GM12878 (cell line): Measurements from ENCODE around the gene HSCB. TPM values are rescaled to one million over a fixed set of nuclear protein-coding genes. Genes with fewer than 3 reads are reported as not detected.

Experiments
- ATAC-seq: fragments of 200-7000 bp; cut with Tn5 transposase; 3 replicates; pipeline ENCODE4 v1.9.1; 2020; ENCODE audit warnings: mild to moderate bottlenecking, moderate library complexity
- BruUV-seq: library from RNA; stranded (reverse); fragments of 400-500 nt; replicated peaks from 2 replicates; lab custom pipeline; 2021; lab: Mats Ljungman, UMichigan
- CTCF ChIA-PET: fragments of 300-600 bp; sonication (Branson Sonifier 250); formaldehyde crosslinking; extraction: SDS; loops from one replicate; lab custom pipeline; 2021; ENCODE audit warnings: inconsistent platforms; lab: Yijun Ruan, JAX
- POLR2A ChIA-PET: fragments of 350-600 bp; formaldehyde crosslinking; extraction: SDS; loops from one replicate; lab custom pipeline; 2021; ENCODE audit warnings: inconsistent platforms; lab: Charles Lee
- RAD21 ChIA-PET: fragments of 300-600 bp; sonication (Branson Sonifier 250); formaldehyde crosslinking; loops from one replicate; lab custom pipeline; 2023; ENCODE audit warnings: antibody characterized with exemption; ENCODE audit not compliant: unreplicated experiment; lab: Charles Lee
- SMC1A ChIA-PET: fragments of 300-600 bp; sonication (Branson Sonifier 250); formaldehyde crosslinking; loops from one replicate; lab custom pipeline; 2023; ENCODE audit not compliant: unreplicated experiment, uncharacterized antibody; lab: Charles Lee
- DNase-seq: peaks from one replicate; pipeline ENCODE4 v3.0.0-alpha.2; 2011; ENCODE audit warnings: low read depth, low spot score
- FAIRE-seq: peaks from 3 replicates; lab custom pipeline; 2011; peaks lifted over from hg19 to GRCh38; lab: Jason Lieb, UNC
- H2AFZ ChIP-seq: 2 replicates; pipeline ENCODE4 v1.6.0; 2011; ENCODE audit warnings: low read depth, low read length, control low read depth; ENCODE audit not compliant: control insufficient read depth
- H3K27ac ChIP-seq: 2 replicates; pipeline ENCODE4 v1.5.1; 2011; ENCODE audit warnings: control low read depth; ENCODE audit not compliant: control insufficient read depth, insufficient read depth
- H3K27me3 ChIP-seq, 2 experiments: replicated peaks in 1 of 2; 2 replicates each; pipeline versions ENCODE4 v1.6.0 to v1.6.1; 2011; ENCODE audit warnings: low read length in 1 of 2; ENCODE audit not compliant: control insufficient read depth in 2 of 2, insufficient read depth in 2 of 2
- H3K36me3 ChIP-seq, 2 experiments: 2 replicates each; pipeline ENCODE4 v1.5.1; 2011; ENCODE audit warnings: low read length in 1 of 2; ENCODE audit not compliant: control insufficient read depth in 2 of 2, insufficient read depth in 2 of 2
- H3K4me1 ChIP-seq: 2 replicates; pipeline ENCODE4 v1.6.1; 2011; ENCODE audit warnings: mild to moderate bottlenecking, low read length, moderate library complexity, mixed read lengths; ENCODE audit not compliant: control insufficient read depth, insufficient read depth
- H3K4me2 ChIP-seq: 2 replicates; pipeline ENCODE4 v1.6.0; 2011; ENCODE audit warnings: control low read depth; ENCODE audit not compliant: control insufficient read depth, insufficient read depth
- H3K4me3 ChIP-seq: fragments of 200-600 bp; sonication (generic); 2 replicates; pipeline ENCODE4 v1.5.1; 2016
- H3K79me2 ChIP-seq: 2 replicates; pipeline ENCODE4 v1.6.0; 2011; ENCODE audit warnings: low read length; ENCODE audit not compliant: control insufficient read depth, insufficient read depth
- H3K9ac ChIP-seq: 2 replicates; pipeline ENCODE4 v1.8.0; 2011; ENCODE audit warnings: low read length, control low read depth, mixed read lengths; ENCODE audit not compliant: control insufficient read depth, insufficient read depth
- H3K9me3 ChIP-seq: replicated peaks from 3 replicates; pipeline ENCODE4 v1.5.1; 2011; ENCODE audit warnings: mild to moderate bottlenecking, low read length; ENCODE audit not compliant: control insufficient read depth, insufficient read depth
- H4K20me1 ChIP-seq: 2 replicates; pipeline ENCODE4 v1.6.0; 2011; ENCODE audit not compliant: control insufficient read depth, insufficient read depth
- CHD1 ChIP-seq: IDR thresholded peaks from 2 replicates; pipeline ENCODE4 v1.6.1; 2012; ENCODE audit warnings: low read depth, low read length, improper control_type of control experiment
- FOS ChIP-seq: IDR thresholded peaks from 3 replicates; pipeline ENCODE4 v1.6.1; 2011; ENCODE audit warnings: borderline replicate concordance; ENCODE audit not compliant: insufficient read length; ENCODE audit errors: extremely low read depth
- HDAC6 ChIP-seq: fragments of 200-600 bp; sonication (generic); IDR thresholded peaks from one replicate; pipeline ENCODE4 v1.8.0; 2017; ENCODE audit warnings: antibody characterized with exemption; ENCODE audit not compliant: unreplicated experiment
- MYC ChIP-seq: IDR thresholded peaks from 2 replicates; pipeline ENCODE4 v1.6.1; 2011; ENCODE audit warnings: mild to moderate bottlenecking, low read length, moderate library complexity, inconsistent platforms; ENCODE audit not compliant: insufficient read depth, insufficient replicate concordance, insufficient read length, severe bottlenecking
- NBN ChIP-seq: fragments of 450-650 bp; IDR thresholded peaks from 2 replicates; pipeline ENCODE4 v1.6.1; 2016
- NFIC ChIP-seq: IDR thresholded peaks from 2 replicates; pipeline ENCODE4 v1.6.1; 2012; ENCODE audit warnings: low read depth, mild to moderate bottlenecking, inconsistent platforms, low read length, moderate library complexity
- SMAD1 ChIP-seq: fragments of 450-650 bp; IDR thresholded peaks from 2 replicates; pipeline ENCODE4 v1.6.1; 2018; ENCODE audit warnings: mild to moderate bottlenecking, low read depth; ENCODE audit not compliant: partially characterized antibody
- SREBF1 ChIP-seq: IDR thresholded peaks from 2 replicates; pipeline ENCODE4 v1.6.1; 2012; ENCODE audit warnings: mild to moderate bottlenecking, low read length
- SRF ChIP-seq, 2 experiments: IDR thresholded peaks; 2 replicates each; pipeline ENCODE4 v1.6.1; 2011; ENCODE audit warnings: low read depth in 2 of 2, low read length in 2 of 2, mild to moderate bottlenecking in 1 of 2, moderate library complexity in 1 of 2
- WRNIP1 ChIP-seq: IDR thresholded peaks from 2 replicates; pipeline ENCODE4 v1.6.1; 2011; ENCODE audit warnings: low read depth, low read length, improper control_type of control experiment, borderline replicate concordance
- YBX1 ChIP-seq: fragments of 450-650 bp; IDR thresholded peaks from 2 replicates; pipeline ENCODE4 v1.6.1; 2016; ENCODE audit warnings: antibody characterized with exemption
- in situ Hi-C: fragments of 300-500 bp; cut with MboI; formaldehyde crosslinking; loops from 9 replicates; pipeline ENCODE4 v1.14.3; 2018; ENCODE audit warnings: mixed read lengths
- intact Hi-C: fragments of 100-400 bp; cut with micrococcal nuclease; formaldehyde crosslinking; loops from one replicate; pipeline ENCODE4 v1.14.2; 2022; ENCODE audit not compliant: unreplicated experiment
- polyA plus RNA-seq, 11 experiments: library from polyadenylated mRNA; depleted of rRNA in 4 of 11; unstranded in 6 of 11; stranded (reverse) in 5 of 11; fragments of >200 nt; fragmentation: Nextera tagmentation in 4 of 11; fragmentation: Illumina TruSeq in 1 of 11; extraction: Ambion mirVana in 4 of 11; extraction: Trizol in 1 of 11; gene quantifications; 1 replicate in 1 of 11; 2 replicates in 10 of 11; pipeline versions ENCODE4 v1.2.1 to v1.2.3, GENCODE V29; 2011 to 2016; ENCODE audit warnings: inconsistent platforms in 2 of 11, missing spikeins in 2 of 11, low read depth in 1 of 11
- total RNA-seq, 4 experiments: library from RNA; depleted of rRNA in 3 of 4; stranded (reverse); fragments of >200 nt in 3 of 4; fragmentation: Illumina TruSeq in 1 of 4; extraction: Trizol in 1 of 4; gene quantifications; 2 replicates each; pipeline versions ENCODE4 v1.2.1 to v1.2.3, GENCODE V29; 2013 to 2021
- TF ChIP-seq, protein P1 (sequence below): IDR thresholded peaks from 2 replicates; pipeline ENCODE4 v1.6.1; 2012; ENCODE audit warnings: low read depth, low read length, improper control_type of control experiment
- TF ChIP-seq, protein P2 (sequence below): IDR thresholded peaks from 2 replicates; pipeline ENCODE4 v1.6.1; 2012; ENCODE audit warnings: improper control_type of control experiment, low read depth, low read length; ENCODE audit not compliant: insufficient replicate concordance
- TF ChIP-seq, protein P3 (sequence below): fragments of 450-650 bp; IDR thresholded peaks from 2 replicates; pipeline ENCODE4 v1.6.1; 2017; ENCODE audit warnings: mild to moderate bottlenecking, moderate library complexity

The HSCB gene
- total and polyA plus RNA-seq, 10 of the 15 experiments (the other 5 are each of a cell fraction or from before 2014, with no cell fraction given) = 10.6 to 28.4 (median 20.8) TPM

DNA sequence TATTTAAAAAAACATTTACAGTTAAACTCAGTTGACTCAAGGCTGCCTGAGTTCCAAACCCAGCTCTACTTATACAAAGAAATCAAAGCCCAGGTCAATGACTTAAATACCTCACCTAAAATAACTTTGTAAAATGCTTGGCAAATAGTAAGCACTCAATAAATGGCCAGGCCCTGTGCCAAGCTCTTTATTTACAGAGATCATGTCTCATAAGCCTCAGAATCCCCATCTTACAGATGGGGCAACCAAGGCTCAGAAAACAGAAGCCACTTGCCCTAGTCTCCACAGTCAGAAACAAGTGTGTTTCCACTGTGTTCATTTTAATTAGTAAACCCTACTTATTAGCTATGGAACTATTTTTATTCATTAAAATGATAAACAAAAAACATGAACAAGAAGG is 31.7 kb upstream of the HSCB start:
- ChIA-PET POLR2A (no interaction called here), CTCF (interaction anchor here (0.7 kb wide), 1 partner anchor 815 kb away, joined by 3 read pairs; no protein-coding TSS in a partner anchor), SMC1A (interaction anchor here (1.2 kb wide), 1 partner anchor 10 kb away, joined by 3 read pairs; no protein-coding TSS in a partner anchor), RAD21 (no interaction called here)
- intact Hi-C loops = no loop called here
- no peaks in the 10 kb centered on the region for H3K79me2 ChIP-seq
- no peak for DNase-seq
- in situ Hi-C loops = no loop called here
- no peak overlapping the region for H2AFZ ChIP-seq
- H3K9ac ChIP-seq = no peak overlapping the region
- no peak overlapping the region for H3K4me3 ChIP-seq
- no TSS peak for BruUV-seq
- H3K4me1 ChIP-seq = peaks cover 4% of the 10 kb centered on the region; the same call in 1 of the 2 replicates
- H3K36me3 ChIP-seq = peaks cover 0 to 3% of the 10 kb centered on the region in 2 experiments; a peak in 3 of 4 replicates
- no peaks in the 10 kb centered on the region for H3K27me3 ChIP-seq
- no peak for FAIRE-seq
- H3K27ac ChIP-seq = no peak overlapping the region
- H3K9me3 ChIP-seq = no peaks in the 10 kb centered on the region
- no peak overlapping the region for H3K4me2 ChIP-seq
- no peaks in the 10 kb centered on the region for H4K20me1 ChIP-seq
- ATAC-seq = no peak
- TF ChIP-seq NBN (no peak), WRNIP1 (no peak), SREBF1 (no peak), SRF (IDR thresholded peaks at IDR 0.05; ENCODE audit: low read depth in 2 of 2, low read length in 2 of 2) (no peak), HDAC6 (no peak), MYC (no peak), FOS (no peak), SMAD1 (no peak), YBX1 (no peak), CHD1 (no peak), NFIC (no peak)
- TF ChIP-seq, protein P1, sequence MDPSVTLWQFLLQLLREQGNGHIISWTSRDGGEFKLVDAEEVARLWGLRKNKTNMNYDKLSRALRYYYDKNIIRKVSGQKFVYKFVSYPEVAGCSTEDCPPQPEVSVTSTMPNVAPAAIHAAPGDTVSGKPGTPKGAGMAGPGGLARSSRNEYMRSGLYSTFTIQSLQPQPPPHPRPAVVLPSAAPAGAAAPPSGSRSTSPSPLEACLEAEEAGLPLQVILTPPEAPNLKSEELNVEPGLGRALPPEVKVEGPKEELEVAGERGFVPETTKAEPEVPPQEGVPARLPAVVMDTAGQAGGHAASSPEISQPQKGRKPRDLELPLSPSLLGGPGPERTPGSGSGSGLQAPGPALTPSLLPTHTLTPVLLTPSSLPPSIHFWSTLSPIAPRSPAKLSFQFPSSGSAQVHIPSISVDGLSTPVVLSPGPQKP = no peak
- TF ChIP-seq, protein P2, sequence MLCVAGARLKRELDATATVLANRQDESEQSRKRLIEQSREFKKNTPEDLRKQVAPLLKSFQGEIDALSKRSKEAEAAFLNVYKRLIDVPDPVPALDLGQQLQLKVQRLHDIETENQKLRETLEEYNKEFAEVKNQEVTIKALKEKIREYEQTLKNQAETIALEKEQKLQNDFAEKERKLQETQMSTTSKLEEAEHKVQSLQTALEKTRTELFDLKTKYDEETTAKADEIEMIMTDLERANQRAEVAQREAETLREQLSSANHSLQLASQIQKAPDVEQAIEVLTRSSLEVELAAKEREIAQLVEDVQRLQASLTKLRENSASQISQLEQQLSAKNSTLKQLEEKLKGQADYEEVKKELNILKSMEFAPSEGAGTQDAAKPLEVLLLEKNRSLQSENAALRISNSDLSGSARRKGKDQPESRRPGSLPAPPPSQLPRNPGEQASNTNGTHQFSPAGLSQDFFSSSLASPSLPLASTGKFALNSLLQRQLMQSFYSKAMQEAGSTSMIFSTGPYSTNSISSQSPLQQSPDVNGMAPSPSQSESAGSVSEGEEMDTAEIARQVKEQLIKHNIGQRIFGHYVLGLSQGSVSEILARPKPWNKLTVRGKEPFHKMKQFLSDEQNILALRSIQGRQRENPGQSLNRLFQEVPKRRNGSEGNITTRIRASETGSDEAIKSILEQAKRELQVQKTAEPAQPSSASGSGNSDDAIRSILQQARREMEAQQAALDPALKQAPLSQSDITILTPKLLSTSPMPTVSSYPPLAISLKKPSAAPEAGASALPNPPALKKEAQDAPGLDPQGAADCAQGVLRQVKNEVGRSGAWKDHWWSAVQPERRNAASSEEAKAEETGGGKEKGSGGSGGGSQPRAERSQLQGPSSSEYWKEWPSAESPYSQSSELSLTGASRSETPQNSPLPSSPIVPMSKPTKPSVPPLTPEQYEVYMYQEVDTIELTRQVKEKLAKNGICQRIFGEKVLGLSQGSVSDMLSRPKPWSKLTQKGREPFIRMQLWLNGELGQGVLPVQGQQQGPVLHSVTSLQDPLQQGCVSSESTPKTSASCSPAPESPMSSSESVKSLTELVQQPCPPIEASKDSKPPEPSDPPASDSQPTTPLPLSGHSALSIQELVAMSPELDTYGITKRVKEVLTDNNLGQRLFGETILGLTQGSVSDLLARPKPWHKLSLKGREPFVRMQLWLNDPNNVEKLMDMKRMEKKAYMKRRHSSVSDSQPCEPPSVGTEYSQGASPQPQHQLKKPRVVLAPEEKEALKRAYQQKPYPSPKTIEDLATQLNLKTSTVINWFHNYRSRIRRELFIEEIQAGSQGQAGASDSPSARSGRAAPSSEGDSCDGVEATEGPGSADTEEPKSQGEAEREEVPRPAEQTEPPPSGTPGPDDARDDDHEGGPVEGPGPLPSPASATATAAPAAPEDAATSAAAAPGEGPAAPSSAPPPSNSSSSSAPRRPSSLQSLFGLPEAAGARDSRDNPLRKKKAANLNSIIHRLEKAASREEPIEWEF = no peak
- TF ChIP-seq, protein P3, sequence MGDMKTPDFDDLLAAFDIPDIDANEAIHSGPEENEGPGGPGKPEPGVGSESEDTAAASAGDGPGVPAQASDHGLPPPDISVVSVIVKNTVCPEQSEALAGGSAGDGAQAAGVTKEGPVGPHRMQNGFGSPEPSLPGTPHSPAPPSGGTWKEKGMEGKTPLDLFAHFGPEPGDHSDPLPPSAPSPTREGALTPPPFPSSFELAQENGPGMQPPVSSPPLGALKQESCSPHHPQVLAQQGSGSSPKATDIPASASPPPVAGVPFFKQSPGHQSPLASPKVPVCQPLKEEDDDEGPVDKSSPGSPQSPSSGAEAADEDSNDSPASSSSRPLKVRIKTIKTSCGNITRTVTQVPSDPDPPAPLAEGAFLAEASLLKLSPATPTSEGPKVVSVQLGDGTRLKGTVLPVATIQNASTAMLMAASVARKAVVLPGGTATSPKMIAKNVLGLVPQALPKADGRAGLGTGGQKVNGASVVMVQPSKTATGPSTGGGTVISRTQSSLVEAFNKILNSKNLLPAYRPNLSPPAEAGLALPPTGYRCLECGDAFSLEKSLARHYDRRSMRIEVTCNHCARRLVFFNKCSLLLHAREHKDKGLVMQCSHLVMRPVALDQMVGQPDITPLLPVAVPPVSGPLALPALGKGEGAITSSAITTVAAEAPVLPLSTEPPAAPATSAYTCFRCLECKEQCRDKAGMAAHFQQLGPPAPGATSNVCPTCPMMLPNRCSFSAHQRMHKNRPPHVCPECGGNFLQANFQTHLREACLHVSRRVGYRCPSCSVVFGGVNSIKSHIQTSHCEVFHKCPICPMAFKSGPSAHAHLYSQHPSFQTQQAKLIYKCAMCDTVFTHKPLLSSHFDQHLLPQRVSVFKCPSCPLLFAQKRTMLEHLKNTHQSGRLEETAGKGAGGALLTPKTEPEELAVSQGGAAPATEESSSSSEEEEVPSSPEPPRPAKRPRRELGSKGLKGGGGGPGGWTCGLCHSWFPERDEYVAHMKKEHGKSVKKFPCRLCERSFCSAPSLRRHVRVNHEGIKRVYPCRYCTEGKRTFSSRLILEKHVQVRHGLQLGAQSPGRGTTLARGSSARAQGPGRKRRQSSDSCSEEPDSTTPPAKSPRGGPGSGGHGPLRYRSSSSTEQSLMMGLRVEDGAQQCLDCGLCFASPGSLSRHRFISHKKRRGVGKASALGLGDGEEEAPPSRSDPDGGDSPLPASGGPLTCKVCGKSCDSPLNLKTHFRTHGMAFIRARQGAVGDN = no peak
